ENCODE measurements around the gene CCDC3. TPM values are rescaled to one million over a fixed set of nuclear protein-coding genes. Genes with fewer than 3 reads are reported as not detected.

Gene CCDC3
- total RNA-seq, result 1.6 and 2.4 TPM in 2 replicates

DNA sequence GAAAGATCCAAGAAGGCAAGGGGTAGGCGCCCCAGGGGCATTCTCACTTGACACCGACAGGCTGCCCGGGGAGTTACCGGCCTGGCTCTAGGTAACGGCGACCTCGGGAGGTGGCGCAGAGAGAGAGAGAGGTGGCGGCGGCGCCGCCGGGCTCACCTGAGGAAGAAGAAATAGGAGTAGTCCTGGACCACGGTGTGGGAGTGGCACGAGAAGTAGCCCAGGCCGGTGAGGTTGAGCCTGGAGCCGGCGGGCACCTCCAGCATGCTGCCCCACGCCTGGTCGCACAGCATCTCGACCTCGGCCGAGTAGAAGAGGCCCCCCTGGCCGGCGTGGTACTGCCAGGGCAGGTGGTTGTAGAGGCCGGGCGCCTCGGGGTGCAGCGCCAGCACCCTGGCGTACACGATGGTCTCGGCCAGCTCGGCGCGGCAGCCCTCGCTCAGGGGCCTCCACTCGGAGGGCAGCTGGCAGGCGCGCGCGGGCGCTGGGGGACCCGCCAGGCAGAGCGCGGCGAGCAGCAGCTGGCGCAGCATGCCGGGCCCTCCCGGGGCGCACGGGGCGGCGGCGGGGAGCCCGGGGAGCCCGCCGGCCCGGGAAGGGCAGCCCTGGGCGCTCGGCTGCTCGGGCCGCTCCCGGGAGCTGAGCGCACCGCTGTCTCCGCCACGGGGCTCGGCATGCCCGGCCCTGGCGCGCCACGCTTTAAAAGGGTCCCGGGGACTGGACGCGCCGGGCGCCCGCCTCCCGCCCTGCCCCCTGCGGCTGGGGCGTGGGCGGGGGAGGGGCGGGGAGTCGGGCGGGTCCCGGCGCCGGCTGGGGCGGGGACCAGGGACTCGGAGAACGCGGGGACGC, at the start of gene CCDC3:
Gene CCDC3 (minus strand): TSS at position 673 of the 846 bp plus-strand sequence. CDS start 143 bp downstream, at position 530.

Other genes starting within 250 kb of the CCDC3 start
- 94.5 and 95.8 TPM in 2 replicates for gene OPTN, start 98.5 kb upstream of the CCDC3 start, total RNA-seq
- gene MCM10, start 159.8 kb upstream of the CCDC3 start, total RNA-seq, result 12.2 and 13.5 TPM in 2 replicates
- gene UCMA, start 232.7 kb upstream of the CCDC3 start, total RNA-seq, result not detected in 2 replicates

Data from mammary microvascular endothelial cell (primary cell).